ENCODE results near the gene TMEM256. TPM values are rescaled to one million over a fixed set of nuclear protein-coding genes. Genes with fewer than 3 reads are reported as not detected.
A peak's percentile ranks its signal among the peaks of the same experiment; 100 is the strongest.

The TMEM256 gene
- total RNA-seq, 4 donors from 2014 or later, result 88.3 to 121 (median 103) TPM

GRCh38 chr17:7361906-7362305 lies 42.0 kb downstream of the TMEM256 start:
- H3K27me3 ChIP-seq, result no peaks in the 10 kb centered on the region
- H3K4me1 ChIP-seq, result peaks cover 0 to 9% (median 3%) of the 10 kb centered on the region in 4 donors
- H3K27ac ChIP-seq, result no peak overlapping the region
- no peak overlapping the region for H3K4me3 ChIP-seq
- no peaks in the 10 kb centered on the region for H3K9me3 ChIP-seq
- TF ChIP-seq POLR2A (IDR thresholded peaks at IDR 0.05), result no peak
- TF ChIP-seq CTCF (IDR thresholded peaks at IDR 0.05), result no peak
- TF ChIP-seq EP300 (IDR thresholded peaks at IDR 0.05), result no peak
- WGBS, 2 donors, result 54 to 76% methylated on average over 3 of the region's 3 CpGs
- H3K36me3 ChIP-seq, result no peaks in the 10 kb centered on the region
- no peak for DNase-seq (ENCODE audit: low spot score in 2 of 2)

- Histone ChIP-seq H3K27me3 (no peaks in the 10 kb centered on the region), H3K27ac (peak overlapping the region; percentile 91 to 100 (median 96)), H3K4me1 (peaks cover 0 to 54% (median 29%) of the 10 kb centered on the region in 4 donors), H3K9me3 (no peaks in the 10 kb centered on the region), H3K4me3 (no peak overlapping the region), H3K36me3 (no peaks in the 10 kb centered on the region)
- DNase-seq (ENCODE audit: low spot score in 2 of 2), result no peak
- TF ChIP-seq POLR2A (IDR thresholded peaks at IDR 0.05), result no peak
- TF ChIP-seq CTCF (IDR thresholded peaks at IDR 0.05), result no peak
- no peak for TF ChIP-seq EP300 (IDR thresholded peaks at IDR 0.05)
- 40 to 54% methylated on average over 2 of the region's 2 CpGs for WGBS, 2 donors
These were observed 46.5 kb downstream of the TMEM256 start for GRCh38 chr17:7357381-7357780.

GRCh38 chr17:7356756-7357155 lies 47.1 kb downstream of the TMEM256 start:
- peak overlapping the region; percentile 91 to 100 (median 96) for H3K27ac ChIP-seq
- H3K9me3 ChIP-seq, result no peaks in the 10 kb centered on the region
- WGBS, 2 donors, result 29 to 34% methylated on average over 8 of the region's 8 CpGs
- no peak for DNase-seq (ENCODE audit: low spot score in 2 of 2)
- peak overlapping the region in 3 of 4 donors; percentile 10 to 71 (median 26) for H3K4me3 ChIP-seq
- H3K27me3 ChIP-seq, result no peaks in the 10 kb centered on the region
- TF ChIP-seq POLR2A (IDR thresholded peaks at IDR 0.05) (peak in 1 of 2 donors; percentile 38), EP300 (IDR thresholded peaks at IDR 0.05) (peak; percentile 28 to 83), CTCF (IDR thresholded peaks at IDR 0.05) (no peak)
- H3K4me1 ChIP-seq, result peaks cover 0 to 56% (median 29%) of the 10 kb centered on the region in 4 donors
- H3K36me3 ChIP-seq, result no peaks in the 10 kb centered on the region

GRCh38 chr17:7356072-7356549 lies 47.8 kb downstream of the TMEM256 start:
- H3K9me3 ChIP-seq, result no peaks in the 10 kb centered on the region
- DNase-seq (ENCODE audit: low spot score in 2 of 2), result peak; percentile 58 to 79
- TF ChIP-seq EP300 (IDR thresholded peaks at IDR 0.05), result no peak
- peak; percentile 78 to 93 (median 89) for TF ChIP-seq CTCF (IDR thresholded peaks at IDR 0.05)
- no peak for TF ChIP-seq POLR2A (IDR thresholded peaks at IDR 0.05)
- H3K27ac ChIP-seq, result peak overlapping the region; percentile 91 to 100 (median 96)
- WGBS, 2 donors, result 5 to 10% methylated on average over 5 to 12 of the region's 12 CpGs
- H3K4me1 ChIP-seq, result peaks cover 0 to 56% (median 29%) of the 10 kb centered on the region in 4 donors
- H3K4me3 ChIP-seq, result peak overlapping the region in 3 of 4 donors; percentile 10 to 71 (median 26)
- H3K27me3 ChIP-seq, result no peaks in the 10 kb centered on the region
- H3K36me3 ChIP-seq, result no peaks in the 10 kb centered on the region

- Histone ChIP-seq H3K4me1 (peaks cover 0 to 56% (median 29%) of the 10 kb centered on the region in 4 donors), H3K36me3 (no peaks in the 10 kb centered on the region), H3K9me3 (no peaks in the 10 kb centered on the region), H3K4me3 (peak overlapping the region in 1 of 4 donors; percentile 71), H3K27ac (peak overlapping the region; percentile 91 to 100 (median 96)), H3K27me3 (no peaks in the 10 kb centered on the region)
- WGBS, 2 donors, result 59 to 62% methylated on average over 8 of the region's 8 CpGs
- DNase-seq (ENCODE audit: low spot score in 2 of 2), result no peak
- no peak for TF ChIP-seq EP300 (IDR thresholded peaks at IDR 0.05)
- no peak for TF ChIP-seq POLR2A (IDR thresholded peaks at IDR 0.05)
- TF ChIP-seq CTCF (IDR thresholded peaks at IDR 0.05), result no peak
These were observed 48.3 kb downstream of the TMEM256 start for GRCh38 chr17:7355573-7355972.

Measured in tibial nerve (tissue), 4 donors.